Measurements from ENCODE around the gene RPS2.
"Not testable (repeated sequence)": the region's sequence is repeated elsewhere in the genome, so short reads cannot be mapped to it uniquely, and the experiment has no call there.

RPS2 gene

GRCh38 chr16:1966460-1966859 is 1.8 kb upstream of the RPS2 start, which contains the start of gene RNF151:
Gene RNF151 (plus strand): TSS chr16:1966856. CDS start chr16:1966882, 26 bp downstream.
- CTCF ChIA-PET = interaction anchor here (0.6 kb wide), 2 partner anchors 37 to 120 kb away, joined by 3 to 5 read pairs; no protein-coding TSS in a partner anchor
- TF ChIP-seq, protein P1, sequence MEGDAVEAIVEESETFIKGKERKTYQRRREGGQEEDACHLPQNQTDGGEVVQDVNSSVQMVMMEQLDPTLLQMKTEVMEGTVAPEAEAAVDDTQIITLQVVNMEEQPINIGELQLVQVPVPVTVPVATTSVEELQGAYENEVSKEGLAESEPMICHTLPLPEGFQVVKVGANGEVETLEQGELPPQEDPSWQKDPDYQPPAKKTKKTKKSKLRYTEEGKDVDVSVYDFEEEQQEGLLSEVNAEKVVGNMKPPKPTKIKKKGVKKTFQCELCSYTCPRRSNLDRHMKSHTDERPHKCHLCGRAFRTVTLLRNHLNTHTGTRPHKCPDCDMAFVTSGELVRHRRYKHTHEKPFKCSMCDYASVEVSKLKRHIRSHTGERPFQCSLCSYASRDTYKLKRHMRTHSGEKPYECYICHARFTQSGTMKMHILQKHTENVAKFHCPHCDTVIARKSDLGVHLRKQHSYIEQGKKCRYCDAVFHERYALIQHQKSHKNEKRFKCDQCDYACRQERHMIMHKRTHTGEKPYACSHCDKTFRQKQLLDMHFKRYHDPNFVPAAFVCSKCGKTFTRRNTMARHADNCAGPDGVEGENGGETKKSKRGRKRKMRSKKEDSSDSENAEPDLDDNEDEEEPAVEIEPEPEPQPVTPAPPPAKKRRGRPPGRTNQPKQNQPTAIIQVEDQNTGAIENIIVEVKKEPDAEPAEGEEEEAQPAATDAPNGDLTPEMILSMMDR (conservative IDR thresholded peaks at IDR 0.05; ENCODE audit: low read depth) = no peak
- POLR2A ChIA-PET (ENCODE audit: low non-redundant PET) = interaction anchor here (0.7 kb wide), 1 partner anchor 10 kb away, joined by 3 read pairs; no protein-coding TSS in a partner anchor
- peak within 1 kb of the TSS; percentile 94 for H3K27ac ChIP-seq
- no peak for DNase-seq (ENCODE audit: low spot score)

GRCh38 chr16:1965396-1966001 is 873 bp upstream of the RPS2 start:
- DNase-seq (ENCODE audit: low spot score) = no peak
- TF ChIP-seq, protein P1 (conservative IDR thresholded peaks at IDR 0.05; ENCODE audit: low read depth) = no peak
- CTCF ChIA-PET = interaction anchor here (0.6 to 0.7 kb wide), 2 partner anchors 29 to 46 kb away, joined by 3 read pairs; no protein-coding TSS in a partner anchor
- POLR2A ChIA-PET (ENCODE audit: low non-redundant PET) = interaction anchor here (0.5 to 1.9 kb wide), 6 partner anchors 13 to 82 kb away, joined by 3 to 8 read pairs (median 3); partner anchors contain the start of gene GFER
- peak overlapping the region; percentile 94 for H3K27ac ChIP-seq

DNA sequence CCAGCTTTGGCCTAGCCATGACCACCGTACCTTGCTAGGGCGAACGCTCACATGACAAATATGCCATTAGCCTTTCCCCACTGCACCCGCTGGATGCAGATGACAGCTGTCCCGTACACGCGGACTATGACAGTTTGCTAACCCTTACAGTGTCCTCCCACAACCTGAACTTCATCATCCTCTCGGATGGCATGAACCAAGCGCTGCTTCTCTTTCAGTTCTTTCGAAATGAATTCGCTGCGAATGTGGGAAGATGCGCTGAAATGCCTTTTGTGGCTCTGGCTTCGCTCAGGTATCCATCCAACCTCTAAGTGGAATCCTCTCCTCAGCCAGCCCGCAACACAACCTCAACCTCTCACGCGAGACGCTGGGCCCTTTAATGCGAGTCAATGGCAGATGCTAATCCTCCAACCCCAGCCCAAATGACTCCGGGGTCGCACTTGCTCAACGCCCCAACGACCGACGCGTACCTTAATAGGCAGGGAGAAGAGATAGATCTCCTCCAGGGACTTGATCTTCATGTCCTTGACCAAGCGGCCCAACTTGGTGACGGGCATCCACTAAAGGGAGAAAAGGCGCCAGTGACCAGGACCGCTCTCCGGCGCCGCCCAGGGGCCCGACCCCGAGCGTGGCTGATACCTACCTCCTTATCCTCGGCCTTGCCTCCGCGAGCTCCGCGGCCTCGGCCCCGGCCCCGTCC is 670 bp downstream of the RPS2 start:
- ChIA-PET CTCF (no interaction called here), POLR2A (ENCODE audit: low non-redundant PET) (interaction anchor here (0.5 to 1.9 kb wide), 6 partner anchors 12 to 1204 kb away, joined by 3 to 8 read pairs (median 3); no protein-coding TSS in a partner anchor)
- H3K27ac ChIP-seq = peak overlapping the region; percentile 94
- no peak for DNase-seq (ENCODE audit: low spot score)
- TF ChIP-seq, protein P1 (conservative IDR thresholded peaks at IDR 0.05; ENCODE audit: low read depth) = no peak

DNA sequence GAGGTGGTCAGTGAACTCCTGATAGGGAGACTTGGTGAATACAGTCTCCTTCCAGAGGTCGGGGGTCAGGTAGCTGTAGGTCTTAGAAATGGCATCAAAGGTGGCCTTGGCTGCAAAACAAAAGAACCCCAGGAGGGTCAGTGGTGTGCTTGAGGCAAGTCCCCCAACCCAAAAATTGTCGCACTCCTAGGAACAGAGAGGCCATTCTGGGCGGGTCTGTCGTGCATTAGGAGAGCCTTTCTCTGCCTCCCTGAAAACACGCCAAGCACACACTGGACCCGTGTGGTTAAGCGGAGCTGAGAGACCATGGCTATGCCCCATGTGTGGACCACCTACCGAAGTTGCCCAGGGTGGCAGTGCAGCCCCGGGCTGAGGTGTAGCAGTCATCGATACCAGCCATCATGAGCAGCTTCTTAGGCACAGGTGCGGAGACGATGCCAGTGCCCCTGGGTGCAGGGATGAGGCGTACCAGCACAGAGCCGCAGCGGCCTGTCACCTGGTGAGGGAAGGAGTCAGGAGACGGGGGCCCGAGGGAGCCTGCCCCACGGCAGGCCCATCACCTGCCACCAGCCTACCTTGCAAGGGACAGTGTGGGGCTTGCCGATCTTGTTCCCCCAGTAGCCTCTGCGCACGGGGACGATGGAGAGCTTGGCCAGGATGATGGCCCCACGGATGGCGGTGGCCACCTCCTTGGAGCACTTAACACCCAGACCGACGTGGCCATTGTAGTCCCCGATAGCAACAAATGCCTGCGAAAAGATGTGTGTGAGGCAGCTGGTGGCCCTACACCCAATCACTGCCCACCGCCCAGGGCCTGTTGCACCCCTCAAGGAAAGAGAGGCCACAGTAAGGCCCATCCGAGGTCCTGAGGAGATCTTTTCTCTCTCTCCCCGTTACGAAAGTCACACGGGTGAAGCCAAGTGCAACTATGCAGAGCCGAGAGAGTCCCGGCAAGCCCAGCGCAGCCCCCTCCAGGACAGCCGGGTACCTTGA is 2.2 kb downstream of the RPS2 start:
- POLR2A ChIA-PET (ENCODE audit: low non-redundant PET); DNase-seq (ENCODE audit: low spot score); CTCF ChIA-PET: not testable (repeated sequence)
- H3K27ac ChIP-seq = peak overlapping the region; percentile 94

DNA sequence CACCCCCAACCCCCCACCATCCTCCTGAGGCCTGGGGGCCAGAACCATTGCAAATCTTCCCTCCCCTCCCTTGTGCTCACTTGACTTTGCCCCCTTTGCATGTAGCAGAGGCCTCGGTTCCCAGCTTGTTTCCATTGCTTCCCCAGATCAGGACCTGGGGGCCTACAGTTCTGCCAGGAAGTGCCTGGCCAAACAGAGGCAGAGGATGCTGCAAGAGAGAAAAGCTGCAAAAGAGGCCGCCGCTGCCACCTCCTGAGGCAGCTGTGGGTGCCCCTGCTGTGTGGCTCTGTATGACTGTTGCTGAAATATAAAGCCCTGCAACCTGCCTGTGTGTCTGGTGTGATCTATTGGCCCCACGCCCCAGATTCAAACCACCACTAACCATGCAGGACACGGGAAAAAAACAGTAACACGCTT is 3.0 kb downstream of the RPS2 start:
- TF ChIP-seq, protein P1 (conservative IDR thresholded peaks at IDR 0.05; ENCODE audit: low read depth) = no peak
- ChIA-PET POLR2A (ENCODE audit: low non-redundant PET) (no interaction called here), CTCF (no interaction called here)
- H3K27ac ChIP-seq = peak overlapping the region; percentile 94
- DNase-seq (ENCODE audit: low spot score) = no peak

- no peak for DNase-seq (ENCODE audit: low spot score)
- CTCF ChIA-PET = interaction anchor here (0.6 kb wide), 1 partner anchor 134 kb away, joined by 3 read pairs; no protein-coding TSS in a partner anchor
These were observed 3.7 kb downstream of the RPS2 start for GRCh38 chr16:1960665-1961630.

More at GRCh38 chr16:1960665-1961630, 3.7 kb downstream of the RPS2 start:
- TF ChIP-seq, protein P1 (conservative IDR thresholded peaks at IDR 0.05; ENCODE audit: low read depth) = no peak
- POLR2A ChIA-PET (ENCODE audit: low non-redundant PET) = no interaction called here
- H3K27ac ChIP-seq = peak overlapping the region; percentile 94

All from RWPE1 (cell line).